Thoracic aorta (tissue), 2 donors: ENCODE results near the gene HSPB1. TPM values are rescaled to one million over a fixed set of nuclear protein-coding genes. Genes with fewer than 3 reads are reported as not detected.

Source experiments
- ATAC-seq: fragments of 150-250 bp; one replicate; pipeline ENCODE4 v1.8.0; 2017; ENCODE audit warnings: low read depth; ENCODE audit not compliant: insufficient number of reproducible peaks, low FRiP score
- DNase-seq: peaks from one replicate; pipeline ENCODE4 v3.0.0-alpha.2; 2020; ENCODE audit warnings: low spot score
- H3K27ac ChIP-seq, 2 donors: fragments of 200-600 bp; sonication (generic); 1 replicate in 1 of 2; 2 replicates in 1 of 2; pipeline ENCODE4 v1.5.1; 2016; ENCODE audit warnings: mild to moderate bottlenecking in 2 of 2, moderate library complexity in 2 of 2
- H3K27me3 ChIP-seq: fragments of 200-600 bp; sonication (generic); replicated peaks from 2 replicates; pipeline ENCODE4 v1.6.0; 2016; ENCODE audit warnings: mild to moderate bottlenecking; ENCODE audit not compliant: insufficient read depth
- H3K36me3 ChIP-seq: fragments of 200-600 bp; sonication (generic); one replicate; pipeline ENCODE4 v1.5.1; 2016
- H3K4me1 ChIP-seq, 2 donors: fragments of 200-600 bp; sonication (generic); 1 replicate in 1 of 2; 2 replicates in 1 of 2; pipeline versions ENCODE4 v1.5.1 to v1.6.0; 2016; ENCODE audit warnings: low read depth in 2 of 2, mild to moderate bottlenecking in 1 of 2; ENCODE audit not compliant: control insufficient read depth in 1 of 2
- H3K4me3 ChIP-seq: fragments of 200-600 bp; sonication (generic); 2 replicates; pipeline ENCODE4 v1.5.1; 2016; ENCODE audit warnings: mild to moderate bottlenecking
- H3K9me3 ChIP-seq: fragments of 200-600 bp; sonication (generic); 2 replicates; pipeline ENCODE4 v1.5.1; 2016
- CTCF ChIP-seq: fragments of 200-600 bp; sonication (generic); IDR thresholded peaks from one replicate; pipeline ENCODE4 v1.5.1; 2019; ENCODE audit warnings: antibody characterized with exemption
- total RNA-seq, 2 donors: library from RNA; depleted of rRNA; stranded (reverse); fragments of >200 nt; gene quantifications; one replicate each; pipeline versions ENCODE4 v1.1.0 to v1.2.3, GENCODE V29; 2016

Gene HSPB1
- total RNA-seq, 2 donors from 2014 or later: 1,835 to 2,623 TPM

- H3K9me3 ChIP-seq: no peaks in the 10 kb centered on the region
- no peak for TF ChIP-seq CTCF
- H3K4me3 ChIP-seq: peak overlapping the region; percentile 67
- H3K36me3 ChIP-seq: no peaks in the 10 kb centered on the region
- no peaks in the 10 kb centered on the region for H3K27me3 ChIP-seq
- peak; percentile 95 for DNase-seq
- peak; percentile 61 for ATAC-seq
- peak overlapping the region; percentile 95 to 98 for H3K27ac ChIP-seq
- H3K4me1 ChIP-seq: peaks cover 46 to 65% of the 10 kb centered on the region in 2 donors
These were observed 8.0 kb upstream of the HSPB1 start for GRCh38 chr7:76294344-76295024.

- DNase-seq (no peak), ATAC-seq (peak; percentile 53)
- Histone ChIP-seq H3K36me3 (no peaks in the 10 kb centered on the region), H3K4me1 (peaks cover 47 to 74% of the 10 kb centered on the region in 2 donors), H3K27me3 (no peaks in the 10 kb centered on the region), H3K4me3 (peak overlapping the region; percentile 15), H3K9me3 (no peaks in the 10 kb centered on the region), H3K27ac (peak overlapping the region; percentile 95 to 98)
- no peak for TF ChIP-seq CTCF
These were observed 5.4 kb upstream of the HSPB1 start for GRCh38 chr7:76296743-76297740.

- no peak for TF ChIP-seq CTCF
- H3K36me3 ChIP-seq: peaks cover 11% of the 10 kb centered on the region
- H3K27ac ChIP-seq: peak overlapping the region; percentile 95 to 99
- peaks cover 29 to 52% of the 10 kb centered on the region in 2 donors for H3K4me1 ChIP-seq
- ATAC-seq (no peak), DNase-seq (no peak)
- H3K4me3 ChIP-seq: no peak overlapping the region
- H3K9me3 ChIP-seq: no peaks in the 10 kb centered on the region
- no peaks in the 10 kb centered on the region for H3K27me3 ChIP-seq
These were observed 2.2 kb upstream of the HSPB1 start for GRCh38 chr7:76300166-76300731.

- H3K36me3 ChIP-seq: peaks cover 11% of the 10 kb centered on the region
- no peak for TF ChIP-seq CTCF
- ATAC-seq (no peak), DNase-seq (no peak)
- no peaks in the 10 kb centered on the region for H3K9me3 ChIP-seq
- H3K4me1 ChIP-seq: peaks cover 23 to 52% of the 10 kb centered on the region in 2 donors
- H3K27ac ChIP-seq: peak overlapping the region; percentile 99
- no peaks in the 10 kb centered on the region for H3K27me3 ChIP-seq
- no peak overlapping the region for H3K4me3 ChIP-seq
These were observed 1.5 kb upstream of the HSPB1 start for GRCh38 chr7:76301000-76301399.
